ENCODE measurements around the gene UTS2R.

Gene UTS2R
- 0 to 0.13 reads per million in 2 experiments for total RNA-seq

- no peak for DNase-seq (ENCODE audit: low read depth)
Measured at GRCh38 chr17:82371333-82372248, at the start of gene UTS2R. UTS2R (plus strand) TSS chr17:82371765; CDS start chr17:82374325, 2,560 bp downstream.

GRCh38 chr17:82321947-82322466 is 49.6 kb upstream of the UTS2R start:
- no peak for DNase-seq (ENCODE audit: low read depth)

- no peak for DNase-seq (ENCODE audit: low read depth)
Measured at GRCh38 chr17:82322526-82323453, 48.8 kb upstream of the UTS2R start.

- no peak for DNase-seq (ENCODE audit: low read depth)
Measured at GRCh38 chr17:82323514-82324234, 47.9 kb upstream of the UTS2R start.

GRCh38 chr17:82324566-82325285 is 46.8 kb upstream of the UTS2R start:
- DNase-seq (ENCODE audit: low read depth), result no peak

GRCh38 chr17:82325286-82326180 is 46.0 kb upstream of the UTS2R start:
- no peak for DNase-seq (ENCODE audit: low read depth)

GRCh38 chr17:82327289-82327688 is 44.3 kb upstream of the UTS2R start:
- DNase-seq (ENCODE audit: low read depth), result no peak

GRCh38 chr17:82327757-82328140 is 43.8 kb upstream of the UTS2R start:
- DNase-seq (ENCODE audit: low read depth), result no peak

GRCh38 chr17:82328141-82328993 is 43.2 kb upstream of the UTS2R start:
- DNase-seq (ENCODE audit: low read depth), result no peak

GRCh38 chr17:82328994-82329507 is 42.5 kb upstream of the UTS2R start:
- no peak for DNase-seq (ENCODE audit: low read depth)

GRCh38 chr17:82329683-82330321 is 41.8 kb upstream of the UTS2R start:
- no peak for DNase-seq (ENCODE audit: low read depth)

GRCh38 chr17:82330322-82331239 is 41.0 kb upstream of the UTS2R start:
- no peak for DNase-seq (ENCODE audit: low read depth)

- no peak for DNase-seq (ENCODE audit: low read depth)
Measured at GRCh38 chr17:82331345-82331939, 40.1 kb upstream of the UTS2R start.

GRCh38 chr17:82332669-82333278 is 38.8 kb upstream of the UTS2R start:
- DNase-seq (ENCODE audit: low read depth), result no peak

- no peak for DNase-seq (ENCODE audit: low read depth)
Measured at GRCh38 chr17:82333279-82334171, 38.0 kb upstream of the UTS2R start, which contains the start of gene SECTM1. SECTM1 (minus strand) TSS chr17:82333766; CDS start chr17:82327240, 6,526 bp downstream.
